ENCODE results near the gene NALCN.

The NALCN gene

GRCh38 chr13:101218484-101218883 is 197.8 kb downstream of the NALCN start:
- H3K9me3 ChIP-seq (ENCODE audit: insufficient read depth, low read length, severe bottlenecking) = no peaks in the 10 kb centered on the region
- no peaks in the 10 kb centered on the region for H3K79me2 ChIP-seq (ENCODE audit: insufficient read depth, low read length)
- no peak overlapping the region for H3K9ac ChIP-seq (ENCODE audit: low read depth, low read length)
- H3K36me3 ChIP-seq (ENCODE audit: insufficient read depth, low read length) = no peaks in the 10 kb centered on the region
- H3K4me2 ChIP-seq (ENCODE audit: insufficient read depth, low read length) = no peak overlapping the region
- no peak overlapping the region for H2AFZ ChIP-seq (ENCODE audit: low read depth, low read length)
- no peaks in the 10 kb centered on the region for H3K4me1 ChIP-seq (ENCODE audit: insufficient read depth, low read length)
- no peaks in the 10 kb centered on the region for H4K20me1 ChIP-seq (ENCODE audit: insufficient read depth, low read length)
- no peak overlapping the region for H3K27ac ChIP-seq (ENCODE audit: low read length)
- no peak overlapping the region for H3K4me3 ChIP-seq (ENCODE audit: low read depth in 1 of 2, low read length in 2 of 2)
- no peaks in the 10 kb centered on the region for H3K27me3 ChIP-seq (ENCODE audit: insufficient read depth, low read length, poor library complexity)
- DNase-seq = no peak
- no peak for ATAC-seq (ENCODE audit: insufficient read depth, low read depth)
- TF ChIP-seq EZH2 (IDR thresholded peaks at IDR 0.05; ENCODE audit: borderline replicate concordance, low read depth, low read length, severe bottlenecking) = no peak
- TF ChIP-seq, protein P1, sequence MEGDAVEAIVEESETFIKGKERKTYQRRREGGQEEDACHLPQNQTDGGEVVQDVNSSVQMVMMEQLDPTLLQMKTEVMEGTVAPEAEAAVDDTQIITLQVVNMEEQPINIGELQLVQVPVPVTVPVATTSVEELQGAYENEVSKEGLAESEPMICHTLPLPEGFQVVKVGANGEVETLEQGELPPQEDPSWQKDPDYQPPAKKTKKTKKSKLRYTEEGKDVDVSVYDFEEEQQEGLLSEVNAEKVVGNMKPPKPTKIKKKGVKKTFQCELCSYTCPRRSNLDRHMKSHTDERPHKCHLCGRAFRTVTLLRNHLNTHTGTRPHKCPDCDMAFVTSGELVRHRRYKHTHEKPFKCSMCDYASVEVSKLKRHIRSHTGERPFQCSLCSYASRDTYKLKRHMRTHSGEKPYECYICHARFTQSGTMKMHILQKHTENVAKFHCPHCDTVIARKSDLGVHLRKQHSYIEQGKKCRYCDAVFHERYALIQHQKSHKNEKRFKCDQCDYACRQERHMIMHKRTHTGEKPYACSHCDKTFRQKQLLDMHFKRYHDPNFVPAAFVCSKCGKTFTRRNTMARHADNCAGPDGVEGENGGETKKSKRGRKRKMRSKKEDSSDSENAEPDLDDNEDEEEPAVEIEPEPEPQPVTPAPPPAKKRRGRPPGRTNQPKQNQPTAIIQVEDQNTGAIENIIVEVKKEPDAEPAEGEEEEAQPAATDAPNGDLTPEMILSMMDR (IDR thresholded peaks at IDR 0.05; ENCODE audit: borderline replicate concordance, extremely low read depth, low read length, poor library complexity, severe bottlenecking) = no peak

DNA sequence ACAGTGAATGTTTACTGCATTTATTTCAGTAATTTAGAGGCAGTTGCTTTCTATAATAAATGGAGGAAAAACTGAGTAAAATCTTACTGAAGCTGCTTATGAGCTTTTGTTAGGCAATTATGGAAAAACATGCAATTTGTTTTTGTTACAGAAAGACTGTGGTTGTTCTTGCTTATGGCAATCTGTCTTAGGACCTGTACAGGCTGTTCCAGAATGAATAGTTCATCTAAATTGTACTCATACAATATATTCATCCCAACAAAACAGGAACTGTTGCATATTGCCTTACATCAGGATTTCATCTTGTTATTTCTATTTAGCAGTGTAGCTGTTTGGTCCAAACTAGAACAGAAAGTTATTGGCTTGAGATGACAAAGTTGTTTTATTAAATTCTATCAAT is 199.2 kb downstream of the NALCN start:
- Histone ChIP-seq H3K9me3 (ENCODE audit: insufficient read depth, low read length, severe bottlenecking) (no peaks in the 10 kb centered on the region), H3K27ac (ENCODE audit: low read length) (no peak overlapping the region), H3K27me3 (ENCODE audit: insufficient read depth, low read length, poor library complexity) (no peaks in the 10 kb centered on the region), H3K4me2 (ENCODE audit: insufficient read depth, low read length) (no peak overlapping the region), H3K79me2 (ENCODE audit: insufficient read depth, low read length) (no peaks in the 10 kb centered on the region), H3K4me1 (ENCODE audit: insufficient read depth, low read length) (no peaks in the 10 kb centered on the region), H4K20me1 (ENCODE audit: insufficient read depth, low read length) (no peaks in the 10 kb centered on the region), H3K36me3 (ENCODE audit: insufficient read depth, low read length) (no peaks in the 10 kb centered on the region), H2AFZ (ENCODE audit: low read depth, low read length) (no peak overlapping the region), H3K4me3 (ENCODE audit: low read depth in 1 of 2, low read length in 2 of 2) (no peak overlapping the region), H3K9ac (ENCODE audit: low read depth, low read length) (no peak overlapping the region)
- no peak for TF ChIP-seq EZH2 (IDR thresholded peaks at IDR 0.05; ENCODE audit: borderline replicate concordance, low read depth, low read length, severe bottlenecking)
- ATAC-seq (ENCODE audit: insufficient read depth, low read depth) = no peak
- DNase-seq = no peak

DNA sequence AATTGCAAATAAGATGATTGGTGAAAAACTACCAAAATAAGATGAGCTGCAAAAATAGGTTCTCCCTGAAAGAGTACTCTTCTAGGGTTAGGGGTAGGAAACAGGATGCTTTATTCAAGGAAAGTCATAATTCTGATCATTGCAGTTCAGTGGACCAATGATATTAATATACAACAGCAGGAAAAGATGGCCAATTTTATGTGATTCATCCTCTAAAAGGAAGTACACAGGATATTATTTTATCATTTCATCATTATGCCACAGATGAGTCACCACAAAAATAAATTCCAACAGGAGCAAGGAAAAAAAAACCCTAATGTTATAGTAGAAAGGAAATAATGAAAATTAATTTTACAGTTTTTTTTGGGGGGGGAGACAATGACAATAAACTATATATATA is 205.0 kb downstream of the NALCN start:
- Histone ChIP-seq H4K20me1 (ENCODE audit: insufficient read depth, low read length) (no peaks in the 10 kb centered on the region), H3K4me2 (ENCODE audit: insufficient read depth, low read length) (no peak overlapping the region), H3K27me3 (ENCODE audit: insufficient read depth, low read length, poor library complexity) (no peaks in the 10 kb centered on the region), H2AFZ (ENCODE audit: low read depth, low read length) (no peak overlapping the region), H3K79me2 (ENCODE audit: insufficient read depth, low read length) (no peaks in the 10 kb centered on the region), H3K36me3 (ENCODE audit: insufficient read depth, low read length) (no peaks in the 10 kb centered on the region), H3K9me3 (ENCODE audit: insufficient read depth, low read length, severe bottlenecking) (no peaks in the 10 kb centered on the region), H3K27ac (ENCODE audit: low read length) (no peak overlapping the region), H3K4me3 (ENCODE audit: low read depth in 1 of 2, low read length in 2 of 2) (no peak overlapping the region), H3K4me1 (ENCODE audit: insufficient read depth, low read length) (no peaks in the 10 kb centered on the region), H3K9ac (ENCODE audit: low read depth, low read length) (no peak overlapping the region)
- TF ChIP-seq, protein P1 (IDR thresholded peaks at IDR 0.05; ENCODE audit: borderline replicate concordance, extremely low read depth, low read length, poor library complexity, severe bottlenecking) = no peak
- no peak for TF ChIP-seq EZH2 (IDR thresholded peaks at IDR 0.05; ENCODE audit: borderline replicate concordance, low read depth, low read length, severe bottlenecking)
- ATAC-seq (ENCODE audit: insufficient read depth, low read depth) (no peak), DNase-seq (no peak)

GRCh38 chr13:101210774-101211173 is 205.5 kb downstream of the NALCN start:
- Histone ChIP-seq H3K79me2 (ENCODE audit: insufficient read depth, low read length) (no peaks in the 10 kb centered on the region), H3K27ac (ENCODE audit: low read length) (no peak overlapping the region), H3K4me2 (ENCODE audit: insufficient read depth, low read length) (no peak overlapping the region), H3K9ac (ENCODE audit: low read depth, low read length) (no peak overlapping the region), H4K20me1 (ENCODE audit: insufficient read depth, low read length) (no peaks in the 10 kb centered on the region), H3K36me3 (ENCODE audit: insufficient read depth, low read length) (no peaks in the 10 kb centered on the region), H3K4me3 (ENCODE audit: low read depth in 1 of 2, low read length in 2 of 2) (no peak overlapping the region), H3K27me3 (ENCODE audit: insufficient read depth, low read length, poor library complexity) (no peaks in the 10 kb centered on the region), H3K4me1 (ENCODE audit: insufficient read depth, low read length) (no peaks in the 10 kb centered on the region), H2AFZ (ENCODE audit: low read depth, low read length) (no peak overlapping the region), H3K9me3 (ENCODE audit: insufficient read depth, low read length, severe bottlenecking) (no peaks in the 10 kb centered on the region)
- ATAC-seq (ENCODE audit: insufficient read depth, low read depth) (no peak), DNase-seq (no peak)
- TF ChIP-seq EZH2 (IDR thresholded peaks at IDR 0.05; ENCODE audit: borderline replicate concordance, low read depth, low read length, severe bottlenecking) = no peak
- TF ChIP-seq, protein P1 (IDR thresholded peaks at IDR 0.05; ENCODE audit: borderline replicate concordance, extremely low read depth, low read length, poor library complexity, severe bottlenecking) = no peak

All from DND-41 (cell line).